Glutamatergic neuron (in vitro differentiated cells): ENCODE results near the gene ATAD2B. TPM values are rescaled to one million over a fixed set of nuclear protein-coding genes. Genes with fewer than 3 reads are reported as not detected.

Experiments
- DNase-seq: peaks from one replicate; pipeline ENCODE4 v3.0.0; 2022
- H3K27ac Mint-ChIP-seq: one replicate; pipeline ENCODE4 v1.8.0; 2020; ENCODE audit warnings: mild to moderate bottlenecking, mixed read lengths, inconsistent platforms; ENCODE audit not compliant: unreplicated experiment
- H3K27me3 Mint-ChIP-seq: one replicate; pipeline ENCODE4 v1.8.0; 2020; ENCODE audit warnings: mild to moderate bottlenecking, moderate library complexity, mixed read lengths, inconsistent platforms; ENCODE audit not compliant: unreplicated experiment
- H3K36me3 Mint-ChIP-seq: one replicate; pipeline ENCODE4 v1.8.0; 2020; ENCODE audit warnings: mild to moderate bottlenecking, mixed read lengths, inconsistent platforms; ENCODE audit not compliant: unreplicated experiment
- H3K4me1 Mint-ChIP-seq: one replicate; pipeline ENCODE4 v1.8.0; 2020; ENCODE audit warnings: mild to moderate bottlenecking, low read depth, mixed read lengths, inconsistent platforms; ENCODE audit not compliant: unreplicated experiment
- H3K4me3 Mint-ChIP-seq: one replicate; pipeline ENCODE4 v1.8.0; 2020; ENCODE audit warnings: mild to moderate bottlenecking, mixed read lengths, inconsistent platforms; ENCODE audit not compliant: unreplicated experiment
- H3K9me3 Mint-ChIP-seq: one replicate; pipeline ENCODE4 v1.8.0; 2020; ENCODE audit warnings: mild to moderate bottlenecking, moderate library complexity, mixed read lengths, inconsistent platforms; ENCODE audit not compliant: unreplicated experiment
- total RNA-seq: library from RNA; stranded (reverse); fragmentation: NEBNext Ultra II Directional; extraction: Animal tissue kit (Norgen Biotek cat#: 25700); gene quantifications from one replicate; pipeline ENCODE4 v1.2.1, GENCODE V29; 2021; ENCODE audit not compliant: unreplicated experiment
- TF ChIP-seq, protein P1 (sequence below): fragments of 200-600 bp; sonication (generic); IDR thresholded peaks from one replicate; pipeline ENCODE4 v1.5.0; 2021; ENCODE audit not compliant: partially characterized antibody, unreplicated experiment

ATAD2B gene
- total RNA-seq, 1 donor from 2014 or later = 108 TPM

DNA sequence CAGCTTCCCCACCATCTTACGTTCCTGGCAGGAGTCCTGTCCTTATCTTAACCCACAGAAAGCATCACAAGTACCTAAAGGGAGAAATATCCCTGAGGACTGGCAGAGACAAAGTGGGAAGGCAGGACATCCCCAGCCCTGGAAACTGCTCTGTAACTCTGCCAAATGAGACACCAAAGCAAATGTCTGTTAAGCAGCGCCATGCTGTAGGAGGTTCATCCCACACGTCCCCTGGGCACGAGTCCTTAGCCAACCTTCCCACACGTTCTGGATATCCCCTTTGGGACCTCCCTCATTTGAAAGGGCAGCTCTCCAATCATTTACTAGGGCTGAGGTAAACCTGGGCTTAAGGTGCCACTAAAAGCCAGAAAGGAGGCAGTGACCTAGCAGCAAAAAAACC, 207.2 kb downstream of the ATAD2B start:
- Mint-ChIP-seq H3K27ac (peak overlapping the region; percentile 44), H3K9me3 (peaks cover 33% of the 10 kb centered on the region), H3K4me3 (no peak overlapping the region), H3K4me1 (peaks cover 4% of the 10 kb centered on the region), H3K36me3 (peaks cover 38% of the 10 kb centered on the region), H3K27me3 (peaks cover 9% of the 10 kb centered on the region)
- no peak for DNase-seq
- TF ChIP-seq, protein P1, sequence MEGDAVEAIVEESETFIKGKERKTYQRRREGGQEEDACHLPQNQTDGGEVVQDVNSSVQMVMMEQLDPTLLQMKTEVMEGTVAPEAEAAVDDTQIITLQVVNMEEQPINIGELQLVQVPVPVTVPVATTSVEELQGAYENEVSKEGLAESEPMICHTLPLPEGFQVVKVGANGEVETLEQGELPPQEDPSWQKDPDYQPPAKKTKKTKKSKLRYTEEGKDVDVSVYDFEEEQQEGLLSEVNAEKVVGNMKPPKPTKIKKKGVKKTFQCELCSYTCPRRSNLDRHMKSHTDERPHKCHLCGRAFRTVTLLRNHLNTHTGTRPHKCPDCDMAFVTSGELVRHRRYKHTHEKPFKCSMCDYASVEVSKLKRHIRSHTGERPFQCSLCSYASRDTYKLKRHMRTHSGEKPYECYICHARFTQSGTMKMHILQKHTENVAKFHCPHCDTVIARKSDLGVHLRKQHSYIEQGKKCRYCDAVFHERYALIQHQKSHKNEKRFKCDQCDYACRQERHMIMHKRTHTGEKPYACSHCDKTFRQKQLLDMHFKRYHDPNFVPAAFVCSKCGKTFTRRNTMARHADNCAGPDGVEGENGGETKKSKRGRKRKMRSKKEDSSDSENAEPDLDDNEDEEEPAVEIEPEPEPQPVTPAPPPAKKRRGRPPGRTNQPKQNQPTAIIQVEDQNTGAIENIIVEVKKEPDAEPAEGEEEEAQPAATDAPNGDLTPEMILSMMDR = no peak

DNA sequence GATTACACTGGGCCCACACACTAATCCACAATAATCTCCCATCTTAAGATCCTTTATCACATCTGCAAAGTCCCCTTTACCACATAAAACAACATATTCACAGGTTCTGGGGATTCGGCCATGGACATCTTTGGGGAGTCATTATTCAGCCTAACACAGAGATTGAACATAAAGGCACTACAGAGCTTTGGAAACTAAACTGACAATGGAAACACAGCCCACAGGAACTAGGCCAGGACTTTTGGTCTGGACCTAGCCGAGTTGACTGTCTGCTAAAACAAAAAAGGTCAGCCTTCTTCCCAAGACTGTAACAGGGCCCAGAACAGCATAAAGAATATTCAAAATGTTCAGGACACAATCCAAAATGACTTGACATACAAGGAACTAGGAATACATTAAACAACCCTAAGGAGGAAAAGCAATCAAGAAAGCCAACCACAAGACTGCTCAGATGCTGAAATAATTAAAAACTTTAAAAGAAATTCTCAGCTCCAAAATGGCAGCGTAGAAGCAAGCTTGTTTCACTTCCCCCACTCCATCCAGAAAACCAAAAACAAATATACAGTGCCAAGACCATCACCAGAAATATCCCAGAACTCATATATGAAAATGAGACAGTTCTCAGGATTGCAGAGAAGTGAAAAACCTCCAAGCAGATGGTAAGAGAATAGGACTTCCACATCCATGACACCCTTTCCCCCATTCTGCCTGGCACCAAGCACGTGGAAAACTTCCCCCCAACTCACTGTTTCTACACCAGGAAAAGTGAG, 207.8 kb downstream of the ATAD2B start:
- H3K4me3 Mint-ChIP-seq = no peak overlapping the region
- H3K4me1 Mint-ChIP-seq = peaks cover 4% of the 10 kb centered on the region
- H3K9me3 Mint-ChIP-seq = peaks cover 33% of the 10 kb centered on the region
- H3K27me3 Mint-ChIP-seq = peaks cover 9% of the 10 kb centered on the region
- TF ChIP-seq, protein P1 = no peak
- peaks cover 34% of the 10 kb centered on the region for H3K36me3 Mint-ChIP-seq
- no peak overlapping the region for H3K27ac Mint-ChIP-seq
- no peak for DNase-seq

DNA sequence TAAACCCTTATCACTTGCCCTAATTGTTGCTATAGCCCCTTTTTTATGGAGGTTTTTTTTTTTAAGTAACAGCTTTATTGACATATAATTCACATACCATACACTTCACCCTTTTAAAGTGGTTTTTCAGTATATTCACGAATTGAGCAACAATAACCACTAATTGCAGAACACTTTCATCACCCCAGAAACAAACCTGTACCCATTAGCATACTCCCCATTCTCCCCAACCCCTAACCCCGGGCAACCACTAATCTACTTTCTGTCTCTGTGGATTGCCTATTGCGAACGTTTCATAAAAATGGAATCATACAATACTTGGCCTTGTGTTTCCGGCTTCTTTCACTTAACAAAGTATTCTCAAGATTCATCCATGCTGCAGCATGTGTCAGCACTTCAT, 213.6 kb downstream of the ATAD2B start:
- Mint-ChIP-seq H3K9me3 (peaks cover 11% of the 10 kb centered on the region), H3K4me1 (peaks cover 21% of the 10 kb centered on the region), H3K36me3 (peaks cover 13% of the 10 kb centered on the region), H3K27me3 (peaks cover 8% of the 10 kb centered on the region), H3K27ac (peak overlapping the region; percentile 64), H3K4me3 (no peak overlapping the region)
- no peak for DNase-seq
- TF ChIP-seq, protein P1 = no peak

DNA sequence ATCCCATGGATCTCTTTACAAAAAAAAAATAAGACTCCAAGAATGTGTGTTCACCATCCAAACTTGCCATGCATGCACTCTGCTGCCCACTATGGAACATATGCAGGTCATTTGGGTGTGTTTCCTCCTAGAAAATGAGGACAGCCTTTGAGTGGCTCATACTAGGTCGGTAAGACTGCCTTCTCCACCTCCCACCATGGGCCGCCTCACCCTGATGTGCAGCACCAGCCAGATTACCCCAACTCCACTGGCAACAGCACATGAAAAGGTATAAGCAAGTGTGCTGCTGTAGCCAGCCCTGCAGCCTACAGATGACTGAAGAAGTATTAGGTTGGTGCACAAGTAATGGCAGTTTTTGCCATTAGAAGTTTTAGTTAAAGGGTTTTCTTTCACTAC, 214.2 kb downstream of the ATAD2B start:
- Mint-ChIP-seq H3K27me3 (peaks cover 8% of the 10 kb centered on the region), H3K4me3 (peak overlapping the region; percentile 42), H3K4me1 (peaks cover 21% of the 10 kb centered on the region), H3K9me3 (peaks cover 11% of the 10 kb centered on the region), H3K36me3 (peaks cover 13% of the 10 kb centered on the region), H3K27ac (peak overlapping the region; percentile 89)
- TF ChIP-seq, protein P1 = no peak
- no peak for DNase-seq

DNA sequence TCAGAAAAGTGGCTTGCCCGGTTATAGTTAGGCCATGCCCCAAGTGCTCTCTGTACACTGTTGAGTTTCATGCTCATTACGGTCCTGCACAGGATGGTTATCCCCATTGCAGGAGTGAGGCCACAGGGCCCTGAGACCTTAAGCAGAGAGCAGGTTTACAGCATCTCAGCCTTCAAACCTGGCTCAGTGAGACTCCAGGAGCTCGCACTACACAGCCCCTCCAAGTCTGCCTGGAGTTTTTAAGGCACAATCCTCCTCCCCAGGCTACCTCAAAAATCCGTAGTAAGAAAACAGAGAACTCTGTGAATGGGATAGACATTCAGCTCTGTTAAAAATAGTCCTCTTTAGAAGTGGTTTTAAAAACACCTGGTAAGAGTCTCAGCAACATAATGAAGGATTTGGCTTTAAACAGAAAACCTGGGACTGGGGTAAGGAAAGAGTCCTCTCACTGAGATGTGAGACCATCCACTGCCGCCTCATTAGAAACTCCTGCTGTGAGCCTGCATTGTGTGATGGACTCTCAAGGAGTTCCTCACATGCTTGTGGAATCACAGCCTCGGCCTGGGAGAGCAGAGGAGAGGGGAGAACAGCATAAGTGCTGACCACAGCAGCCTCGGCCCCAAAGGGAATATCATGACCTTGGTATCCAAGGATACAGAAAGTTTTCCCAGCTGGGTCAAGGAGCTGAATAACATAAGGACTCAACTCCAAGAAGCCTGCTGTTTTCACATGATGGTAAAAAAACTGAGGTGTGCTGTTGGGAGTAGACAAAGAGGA, 214.8 kb downstream of the ATAD2B start:
- H3K4me3 Mint-ChIP-seq = peak overlapping the region; percentile 52
- H3K36me3 Mint-ChIP-seq = peaks cover 17% of the 10 kb centered on the region
- peaks cover 26% of the 10 kb centered on the region for H3K4me1 Mint-ChIP-seq
- no peak for DNase-seq
- H3K27ac Mint-ChIP-seq = peak overlapping the region; percentile 89
- H3K27me3 Mint-ChIP-seq = peaks cover 11% of the 10 kb centered on the region
- TF ChIP-seq, protein P1 = no peak
- peaks cover 11% of the 10 kb centered on the region for H3K9me3 Mint-ChIP-seq
